HG02970 (cell line): ENCODE results near the gene IL20RB.
"Not testable (repeated sequence)": the region's sequence is repeated elsewhere in the genome, so short reads cannot be mapped to it uniquely, and the experiment has no call there.

Source experiments
- ATAC-seq: cut with Tn5 transposase; IDR thresholded peaks from one replicate; pipeline ENCODE4 v1.9.1; 2021; ENCODE audit warnings: mild to moderate bottlenecking, moderate library complexity, moderate number of reproducible peaks; ENCODE audit not compliant: unreplicated experiment, low FRiP score

The IL20RB gene

GRCh38 chr3:136942803-136943202, 15.0 kb upstream of the IL20RB start:
- no peak for ATAC-seq

GRCh38 chr3:136943436-136943835, 14.3 kb upstream of the IL20RB start:
- ATAC-seq = no peak

GRCh38 chr3:136946978-136947377, 10.8 kb upstream of the IL20RB start:
- no peak for ATAC-seq

GRCh38 chr3:136947477-136947876, 10.3 kb upstream of the IL20RB start:
- ATAC-seq = no peak

GRCh38 chr3:136949146-136949545, 8.6 kb upstream of the IL20RB start:
- no peak for ATAC-seq

- ATAC-seq = no peak
These were observed 8.1 kb upstream of the IL20RB start for GRCh38 chr3:136949708-136950107.

GRCh38 chr3:136950623-136951022, 7.2 kb upstream of the IL20RB start:
- ATAC-seq = no peak

- ATAC-seq = no peak
These were observed 5.5 kb upstream of the IL20RB start for GRCh38 chr3:136952292-136952691.

GRCh38 chr3:136954251-136954650, 3.5 kb upstream of the IL20RB start:
- no peak for ATAC-seq

- no peak for ATAC-seq
These were observed 2.6 kb upstream of the IL20RB start for GRCh38 chr3:136954980-136955780.

- no peak for ATAC-seq
These were observed 2.0 kb upstream of the IL20RB start for GRCh38 chr3:136955813-136956212.

GRCh38 chr3:136956971-136957370, 812 bp upstream of the IL20RB start:
- ATAC-seq = no peak

GRCh38 chr3:136958939-136959338, 1.2 kb downstream of the IL20RB start:
- no peak for ATAC-seq

GRCh38 chr3:136959599-136959998, 1.8 kb downstream of the IL20RB start:
- no peak for ATAC-seq

GRCh38 chr3:136960838-136961836, 3.4 kb downstream of the IL20RB start:
- ATAC-seq = no peak

- no peak for ATAC-seq
These were observed 5.1 kb downstream of the IL20RB start for GRCh38 chr3:136962927-136963326.

GRCh38 chr3:136969539-136969938, 11.8 kb downstream of the IL20RB start:
- not testable (repeated sequence) for ATAC-seq

GRCh38 chr3:136973352-136973751, 15.6 kb downstream of the IL20RB start:
- no peak for ATAC-seq

- no peak for ATAC-seq
These were observed 16.9 kb downstream of the IL20RB start for GRCh38 chr3:136974670-136975069.

GRCh38 chr3:136979204-136979603, 21.4 kb downstream of the IL20RB start:
- ATAC-seq = no peak

GRCh38 chr3:136979684-136980083, 21.9 kb downstream of the IL20RB start:
- ATAC-seq = no peak
